GM13976 (cell line): ENCODE results near the gene SNX22.

Source experiments
- DNase-seq: peaks from one replicate; pipeline ENCODE4 v3.0.0; 2012; ENCODE audit warnings: low spot score
- CTCF ChIP-seq: IDR thresholded peaks from 2 replicates; pipeline ENCODE4 v1.5.1; 2012; ENCODE audit warnings: borderline replicate concordance, mild to moderate bottlenecking; ENCODE audit not compliant: insufficient read depth; ENCODE audit errors: extremely low read depth, missing control alignments, control extremely low read depth
- in situ Hi-C: fragments of 300-500 bp; cut with MboI; formaldehyde crosslinking; loops from one replicate; pipeline ENCODE4 v1.12.0; 2022; ENCODE audit warnings: low sequenced_read_pairs, mixed read lengths, inconsistent platforms; ENCODE audit not compliant: unreplicated experiment

Gene SNX22

GRCh38 chr15:64187396-64188191 lies 36.1 kb downstream of the SNX22 start:
- DNase-seq: no peak
- TF ChIP-seq CTCF: no peak
- in situ Hi-C loops: no loop called here

GRCh38 chr15:64191971-64192830 lies 40.7 kb downstream of the SNX22 start:
- no peak for DNase-seq
- in situ Hi-C loops: no loop called here
- TF ChIP-seq CTCF: no peak

DNA sequence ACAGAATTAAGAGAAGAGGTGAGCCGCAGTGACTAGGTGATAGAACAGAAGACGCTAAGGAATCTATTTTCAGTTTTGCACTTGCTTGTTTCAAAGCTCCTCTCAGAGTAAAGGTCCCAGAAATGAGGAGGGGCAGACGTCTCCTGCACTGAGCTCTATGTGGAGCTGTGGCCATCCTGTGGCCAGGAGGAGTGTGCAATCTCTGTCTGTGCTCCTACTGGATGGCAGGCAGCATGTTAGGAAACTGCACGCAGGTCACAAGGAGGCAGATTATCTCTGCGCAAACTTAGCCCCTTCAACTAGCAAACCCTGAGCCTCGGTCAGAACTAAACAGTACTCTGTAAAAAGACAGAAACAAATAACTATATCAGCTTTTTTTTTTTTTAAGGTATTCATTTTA lies 42.4 kb downstream of the SNX22 start:
- no peak for DNase-seq
- in situ Hi-C loops: no loop called here
- TF ChIP-seq CTCF: no peak

GRCh38 chr15:64197425-64197824 lies 45.9 kb downstream of the SNX22 start:
- in situ Hi-C loops: no loop called here
- DNase-seq: no peak
- TF ChIP-seq CTCF: no peak

DNA sequence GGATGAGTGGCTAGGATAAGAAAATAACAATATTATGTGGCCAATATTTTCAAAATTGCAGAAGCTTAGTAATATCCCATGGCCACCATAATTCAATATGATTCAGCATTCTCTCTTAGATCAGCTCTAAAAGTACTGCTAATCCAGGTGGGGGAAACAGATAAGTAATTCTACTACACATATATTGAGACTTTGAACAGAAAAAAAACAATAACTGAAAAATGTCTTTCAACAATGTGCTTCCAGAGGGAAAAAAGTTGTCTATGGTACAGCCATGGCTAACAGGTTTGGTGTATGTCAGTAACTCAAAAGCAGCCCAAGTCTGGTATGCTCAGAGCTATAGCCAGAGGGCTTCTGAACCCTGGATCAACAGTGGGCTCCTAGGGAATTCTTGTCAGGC lies 53.7 kb downstream of the SNX22 start:
- in situ Hi-C loops: loop anchor here (25.0 kb wide), 1 partner anchor 457 kb away; no protein-coding TSS in a partner anchor
- no peak for DNase-seq
- TF ChIP-seq CTCF: no peak
